ENCODE data around the gene TMEM184A.

DNA sequence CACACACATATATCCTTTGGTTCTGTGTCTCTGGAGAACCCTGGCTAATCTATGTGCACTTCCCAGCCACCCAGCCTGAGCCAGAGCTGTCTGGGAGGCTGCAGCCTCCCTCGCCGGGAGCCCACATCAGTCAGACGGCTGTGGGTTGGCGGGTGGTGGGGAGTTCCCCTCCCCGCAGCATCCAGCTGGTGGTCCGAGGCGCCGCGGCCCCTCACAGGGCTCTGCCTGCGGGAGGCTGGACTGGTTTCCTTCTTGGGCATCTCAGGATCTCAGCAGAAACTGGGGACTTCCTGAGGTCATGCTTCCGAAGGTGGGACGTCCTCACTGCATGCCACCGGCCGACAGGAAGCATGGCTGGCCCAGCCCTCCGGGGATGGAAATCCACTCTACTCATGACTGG lies 35.9 kb upstream of the TMEM184A start:
- no peak for TF ChIP-seq EP300 (IDR thresholded peaks at IDR 0.05; ENCODE audit: borderline replicate concordance)
- TF ChIP-seq, protein P1, sequence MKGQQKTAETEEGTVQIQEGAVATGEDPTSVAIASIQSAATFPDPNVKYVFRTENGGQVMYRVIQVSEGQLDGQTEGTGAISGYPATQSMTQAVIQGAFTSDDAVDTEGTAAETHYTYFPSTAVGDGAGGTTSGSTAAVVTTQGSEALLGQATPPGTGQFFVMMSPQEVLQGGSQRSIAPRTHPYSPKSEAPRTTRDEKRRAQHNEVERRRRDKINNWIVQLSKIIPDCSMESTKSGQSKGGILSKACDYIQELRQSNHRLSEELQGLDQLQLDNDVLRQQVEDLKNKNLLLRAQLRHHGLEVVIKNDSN (IDR thresholded peaks at IDR 0.05): no peak

Measured in Ishikawa (cell line).